Measurements from ENCODE around the gene NRARP. TPM values are rescaled to one million over a fixed set of nuclear protein-coding genes. Genes with fewer than 3 reads are reported as not detected.

The NRARP gene
- total and polyA plus RNA-seq, 8 donors, result 1.3 to 23.4 (median 10.8) TPM

GRCh38 chr9:137269231-137269772, 32.8 kb downstream of the NRARP start:
- peak; percentile 82 to 89 (median 88) for ATAC-seq
- TF ChIP-seq CTCF (IDR thresholded peaks at IDR 0.05), result no peak
- DNase-seq, result peak in 5 of 6 donors; percentile 58 to 72 (median 63)
- 12 to 18% methylated on average over 17 of the region's 17 CpGs for WGBS, 2 donors
- Histone ChIP-seq H3K27ac (peak overlapping the region; percentile 18 to 74 (median 54)), H3K4me3 (no peak overlapping the region), H3K9me3 (no peaks in the 10 kb centered on the region), H3K4me1 (peaks cover 15 to 18% (median 16%) of the 10 kb centered on the region in 3 donors), H3K36me3 (peaks cover 11 to 12% (median 11%) of the 10 kb centered on the region in 3 donors), H3K27me3 (no peaks in the 10 kb centered on the region)
- no peak for FAIRE-seq
- intact Hi-C loops (cut with DNase I), result no loop called here

- peak in 1 of 6 donors; percentile 21 for DNase-seq
- peak overlapping the region; percentile 18 to 74 (median 54) for H3K27ac ChIP-seq
- H3K36me3 ChIP-seq, result peaks cover 11 to 13% (median 11%) of the 10 kb centered on the region in 3 donors
- 64 to 66% methylated on average over 19 of the region's 19 CpGs for WGBS, 2 donors
- no peak overlapping the region for H3K4me3 ChIP-seq
- ATAC-seq, result peak in 1 of 4 donors; percentile 14
- intact Hi-C loops (cut with DNase I), result no loop called here
- H3K4me1 ChIP-seq, result peaks cover 15 to 16% (median 16%) of the 10 kb centered on the region in 3 donors
- FAIRE-seq, result no peak
- H3K9me3 ChIP-seq, result no peaks in the 10 kb centered on the region
- no peaks in the 10 kb centered on the region for H3K27me3 ChIP-seq
- TF ChIP-seq CTCF (IDR thresholded peaks at IDR 0.05), result no peak
These were observed 33.4 kb downstream of the NRARP start for GRCh38 chr9:137268538-137269201.

DNA sequence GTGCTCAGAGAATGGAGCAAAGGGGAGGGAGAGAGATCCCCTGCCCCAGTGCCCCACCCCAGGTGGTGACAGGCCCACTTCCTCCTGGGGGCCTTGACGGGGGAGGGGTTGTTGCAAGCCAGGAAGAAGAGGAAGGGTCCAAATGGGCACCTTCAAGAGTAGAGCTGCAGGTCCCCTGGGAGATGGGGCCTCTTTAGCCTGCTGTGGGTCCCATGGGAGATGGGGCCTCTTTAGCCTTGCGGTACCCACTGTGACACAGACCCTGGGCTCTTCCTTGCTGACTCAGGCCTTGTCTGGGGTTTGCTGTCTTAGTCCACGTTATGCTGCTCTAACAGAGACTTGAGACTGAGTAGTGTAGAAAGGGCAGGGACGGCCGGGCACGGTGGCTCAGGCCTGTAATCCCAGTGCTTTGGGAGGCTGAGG, 34.1 kb downstream of the NRARP start:
- H3K4me3 ChIP-seq, result no peak overlapping the region
- ATAC-seq, result no peak
- no peak for TF ChIP-seq CTCF (IDR thresholded peaks at IDR 0.05)
- no peak for FAIRE-seq
- no peaks in the 10 kb centered on the region for H3K9me3 ChIP-seq
- intact Hi-C loops (cut with DNase I), result no loop called here
- peaks cover 10 to 13% (median 10%) of the 10 kb centered on the region in 3 donors for H3K36me3 ChIP-seq
- H3K27me3 ChIP-seq, result no peaks in the 10 kb centered on the region
- no peak for DNase-seq
- no peak overlapping the region for H3K27ac ChIP-seq
- WGBS, 2 donors, result 92 to 98% methylated on average over 6 of the region's 6 CpGs
- peaks cover 15 to 16% (median 16%) of the 10 kb centered on the region in 3 donors for H3K4me1 ChIP-seq

GRCh38 chr9:137266585-137267453, 35.3 kb downstream of the NRARP start:
- 93 to 97% methylated on average over 25 to 34 of the region's 34 CpGs for WGBS, 2 donors
- no peak for TF ChIP-seq CTCF (IDR thresholded peaks at IDR 0.05)
- intact Hi-C loops (cut with DNase I), result no loop called here
- Histone ChIP-seq H3K27me3 (no peaks in the 10 kb centered on the region), H3K4me3 (no peak overlapping the region), H3K36me3 (peaks cover 0 to 5% (median 0%) of the 10 kb centered on the region in 3 donors), H3K4me1 (peaks cover 15 to 16% (median 16%) of the 10 kb centered on the region in 3 donors), H3K27ac (no peak overlapping the region), H3K9me3 (no peaks in the 10 kb centered on the region)
- FAIRE-seq, result no peak
- DNase-seq, result peak in 2 of 6 donors; percentile 42 to 54
- ATAC-seq, result no peak

Data from pancreas (tissue), 10 donors.